ENCODE measurements around the gene MOBP.

DNA sequence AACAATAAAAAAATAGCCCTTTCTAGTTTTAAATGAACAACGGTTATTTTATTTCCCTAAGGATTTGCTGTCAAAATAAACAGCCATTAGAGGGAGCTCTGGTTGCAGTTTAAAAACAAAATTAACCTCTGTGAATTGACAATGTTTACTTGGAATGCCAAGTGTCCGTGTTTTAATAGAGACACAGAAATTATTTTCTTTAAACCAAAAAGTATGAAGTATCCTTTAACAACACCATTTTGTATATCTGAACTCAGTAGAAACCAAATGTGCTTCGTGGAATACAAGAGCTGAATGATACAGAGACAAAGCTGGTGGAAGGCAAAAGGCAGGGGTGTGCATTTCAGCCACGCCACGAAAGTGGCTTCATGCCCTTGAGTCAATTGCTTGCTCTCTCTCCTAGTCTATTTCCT lies 74.4 kb downstream of the MOBP start:
- TF ChIP-seq, protein P1, sequence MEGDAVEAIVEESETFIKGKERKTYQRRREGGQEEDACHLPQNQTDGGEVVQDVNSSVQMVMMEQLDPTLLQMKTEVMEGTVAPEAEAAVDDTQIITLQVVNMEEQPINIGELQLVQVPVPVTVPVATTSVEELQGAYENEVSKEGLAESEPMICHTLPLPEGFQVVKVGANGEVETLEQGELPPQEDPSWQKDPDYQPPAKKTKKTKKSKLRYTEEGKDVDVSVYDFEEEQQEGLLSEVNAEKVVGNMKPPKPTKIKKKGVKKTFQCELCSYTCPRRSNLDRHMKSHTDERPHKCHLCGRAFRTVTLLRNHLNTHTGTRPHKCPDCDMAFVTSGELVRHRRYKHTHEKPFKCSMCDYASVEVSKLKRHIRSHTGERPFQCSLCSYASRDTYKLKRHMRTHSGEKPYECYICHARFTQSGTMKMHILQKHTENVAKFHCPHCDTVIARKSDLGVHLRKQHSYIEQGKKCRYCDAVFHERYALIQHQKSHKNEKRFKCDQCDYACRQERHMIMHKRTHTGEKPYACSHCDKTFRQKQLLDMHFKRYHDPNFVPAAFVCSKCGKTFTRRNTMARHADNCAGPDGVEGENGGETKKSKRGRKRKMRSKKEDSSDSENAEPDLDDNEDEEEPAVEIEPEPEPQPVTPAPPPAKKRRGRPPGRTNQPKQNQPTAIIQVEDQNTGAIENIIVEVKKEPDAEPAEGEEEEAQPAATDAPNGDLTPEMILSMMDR (IDR thresholded peaks at IDR 0.05; ENCODE audit: insufficient read depth, low read length, poor library complexity, severe bottlenecking), result peak; percentile 39
- no peak for TF ChIP-seq EZH2phosphoT487 (conservative IDR thresholded peaks at IDR 0.05; ENCODE audit: low read length)

Measured in SU-DHL-6 (cell line).